GM18951 (cell line): ENCODE results near the gene CD36.

ENCODE experiments used
- POLR2A ChIP-seq: IDR thresholded peaks from 4 replicates; pipeline ENCODE4 v1.6.1; 2011; ENCODE audit warnings: mild to moderate bottlenecking; ENCODE audit not compliant: insufficient read length, insufficient read depth; ENCODE audit errors: extremely low read depth
- in situ Hi-C: fragments of 300-500 bp; cut with MboI; formaldehyde crosslinking; loops from one replicate; pipeline ENCODE4 v1.12.0; 2022; ENCODE audit warnings: low sequenced_read_pairs, mixed read lengths, inconsistent platforms; ENCODE audit not compliant: unreplicated experiment

Gene CD36

DNA sequence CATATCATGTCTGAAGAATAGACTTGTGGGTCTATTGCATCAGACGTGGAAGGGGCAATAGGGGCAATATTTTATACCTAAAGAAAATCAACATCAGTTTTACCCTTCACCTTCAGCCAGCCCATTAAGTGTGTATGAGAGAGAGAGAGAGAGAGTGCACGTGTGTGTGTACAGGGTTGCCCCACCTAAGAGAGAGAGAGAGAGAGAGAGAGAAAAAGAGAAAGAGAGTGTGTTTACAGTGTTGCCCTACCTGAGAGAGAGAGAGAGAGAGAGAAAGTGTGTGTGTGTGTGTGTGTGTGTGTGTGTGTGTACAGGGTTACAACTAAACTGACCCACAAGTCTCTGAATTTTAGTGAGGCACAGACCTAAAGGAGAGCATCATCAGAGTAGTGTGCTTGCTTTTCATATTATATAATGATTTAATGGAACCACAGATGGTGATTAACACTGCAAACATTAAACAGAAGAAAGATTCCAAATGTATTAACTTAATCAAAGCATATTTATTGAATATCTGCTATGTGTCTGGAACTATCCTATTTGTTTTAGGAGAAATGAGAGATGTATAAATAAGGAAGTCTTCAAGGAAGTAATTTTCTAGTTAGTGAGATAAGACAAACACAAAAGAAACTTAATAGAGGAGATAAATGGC is 66.8 kb downstream of the CD36 start:
- TF ChIP-seq POLR2A = no peak
- in situ Hi-C loops = no loop called here

DNA sequence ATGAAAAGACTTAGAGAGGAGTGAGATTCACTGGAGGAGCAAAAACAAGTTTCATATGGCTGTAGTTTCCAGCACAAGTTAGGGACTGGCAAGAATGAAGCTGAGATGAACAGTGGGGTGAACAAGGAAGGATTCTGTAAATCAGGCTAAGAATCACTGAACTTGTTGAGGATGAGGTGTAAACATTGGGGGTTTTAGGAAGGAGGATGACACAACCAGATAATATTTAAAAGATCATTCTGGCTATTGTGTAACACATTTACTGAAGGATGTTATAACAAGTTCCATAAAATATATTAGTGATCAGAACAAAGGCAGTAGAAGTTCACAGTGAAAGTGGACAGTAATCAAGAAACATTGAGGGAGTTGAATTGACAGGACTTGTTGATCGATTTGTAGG is 68.9 kb downstream of the CD36 start:
- in situ Hi-C loops = no loop called here
- TF ChIP-seq POLR2A = no peak

DNA sequence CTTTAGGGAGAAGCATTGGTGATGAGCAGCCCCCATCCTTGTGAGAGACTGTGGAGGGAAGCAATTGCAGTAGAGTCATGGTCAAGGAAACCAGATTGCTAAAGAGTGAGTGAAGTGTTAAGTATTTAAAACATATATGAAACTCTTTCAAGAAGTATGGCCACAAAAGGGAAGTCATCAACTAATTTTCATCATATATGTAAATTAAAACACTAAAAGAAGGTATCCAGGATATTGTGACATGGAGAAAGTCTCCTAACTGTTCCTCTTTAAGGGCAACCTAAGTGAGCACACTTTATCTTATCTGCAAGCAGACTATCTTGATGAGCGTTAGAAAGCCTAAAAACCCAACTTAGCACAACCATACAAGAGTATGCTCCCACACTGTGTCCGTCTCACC is 69.7 kb downstream of the CD36 start:
- TF ChIP-seq POLR2A = no peak
- in situ Hi-C loops = no loop called here

- no peak for TF ChIP-seq POLR2A
- in situ Hi-C loops = no loop called here
Observed at GRCh38 chr7:80711531-80711930, 73.1 kb downstream of the CD36 start.

DNA sequence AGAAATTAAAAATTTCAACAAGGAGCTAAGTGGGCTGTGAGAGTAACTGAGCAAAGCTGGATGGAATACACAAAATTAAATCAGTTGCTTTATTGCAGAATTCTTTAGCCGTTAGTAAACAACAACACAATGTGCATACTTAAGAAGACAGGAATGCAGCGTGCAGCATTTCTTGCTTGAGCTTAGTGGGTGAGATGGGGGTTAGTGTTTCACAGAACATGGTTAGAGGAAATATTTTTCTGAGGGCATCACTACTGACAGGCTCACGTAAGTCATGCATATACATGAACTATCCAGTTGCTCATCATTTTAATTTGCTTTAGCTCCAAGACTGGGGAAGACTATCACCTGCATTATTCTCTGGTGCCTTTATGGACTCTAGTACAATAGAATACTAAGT is 80.8 kb downstream of the CD36 start:
- TF ChIP-seq POLR2A = no peak
- in situ Hi-C loops = no loop called here

DNA sequence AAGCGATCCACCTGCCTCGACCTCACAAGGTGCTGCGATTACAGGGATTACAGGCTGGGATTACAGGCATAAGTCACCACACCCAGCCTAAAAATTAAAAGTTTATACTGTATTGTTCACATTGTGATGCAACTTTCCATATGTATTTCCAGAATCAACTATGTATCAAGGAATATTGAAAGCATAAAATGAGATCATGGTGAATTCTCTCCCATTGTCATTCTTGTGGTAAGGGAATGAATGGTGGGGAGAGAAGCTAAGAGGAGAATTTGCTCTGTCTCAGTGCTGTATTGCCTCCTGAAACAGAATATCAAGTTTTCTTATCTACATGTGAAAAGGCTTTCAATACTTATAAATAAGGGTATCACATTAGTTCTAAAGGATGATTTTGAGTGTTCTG is 81.7 kb downstream of the CD36 start:
- no peak for TF ChIP-seq POLR2A

DNA sequence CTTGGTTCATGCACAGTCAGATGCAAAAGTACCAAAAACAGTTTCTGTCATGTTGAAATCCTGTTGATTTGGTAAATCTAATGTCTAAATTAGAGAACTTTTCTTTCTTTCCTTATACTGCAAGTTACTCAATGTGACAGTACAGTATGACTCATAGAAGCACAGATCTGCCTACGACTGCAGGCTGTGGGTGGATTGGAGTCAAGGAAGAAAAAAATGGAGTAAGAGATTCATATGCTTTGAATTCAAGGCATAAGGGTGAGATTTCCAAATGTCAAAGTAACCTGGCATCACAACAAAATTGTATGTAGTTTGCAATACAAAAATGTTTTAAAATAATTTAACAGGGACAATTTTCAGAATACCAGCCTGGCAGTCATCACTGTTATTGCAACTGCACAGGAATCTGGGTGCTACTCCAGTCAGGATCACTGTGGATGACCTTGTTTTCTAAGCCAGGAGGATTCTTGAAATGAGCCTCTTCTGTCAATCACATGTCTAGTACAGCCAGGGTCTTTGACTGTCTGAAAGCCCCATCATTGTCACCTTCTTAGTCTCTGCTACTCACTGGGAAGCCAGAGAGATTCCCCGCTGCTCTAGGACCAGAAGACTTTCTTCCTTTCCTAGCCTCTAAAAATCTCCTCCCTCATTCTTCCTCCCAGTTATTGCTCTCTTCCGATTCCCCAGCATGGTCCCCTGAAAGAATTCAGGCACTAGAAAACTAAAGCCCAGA is 83.6 kb downstream of the CD36 start:
- in situ Hi-C loops = no loop called here
- no peak for TF ChIP-seq POLR2A

More for the DNA sequence above, 81.7 kb downstream of the CD36 start:
- in situ Hi-C loops = no loop called here

DNA sequence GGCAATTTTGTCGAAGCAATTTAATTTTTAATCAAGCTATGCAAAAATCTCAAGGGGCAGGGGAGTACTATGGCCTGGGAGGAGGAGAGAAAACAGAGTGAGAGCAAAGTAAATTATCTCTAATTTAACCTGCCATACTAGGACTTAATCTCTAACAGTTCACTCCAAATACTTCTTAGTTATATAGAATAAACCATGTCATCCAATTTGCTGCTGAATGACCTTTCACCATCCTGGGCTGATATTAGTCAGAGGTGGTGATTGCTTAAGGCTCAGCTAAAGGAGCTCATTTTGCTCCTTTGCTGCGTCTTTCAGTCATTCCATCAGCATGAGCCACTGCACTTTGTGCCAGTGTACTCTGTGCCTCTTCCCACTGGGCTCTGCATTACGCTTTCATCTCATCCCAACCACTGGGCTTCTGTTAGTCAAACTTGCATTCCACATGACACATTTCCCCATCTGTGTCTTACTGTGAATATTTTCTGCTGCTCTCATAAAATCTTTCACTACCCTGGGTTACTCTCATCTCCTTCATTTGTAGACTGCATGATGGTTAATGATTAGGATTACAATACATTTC is 84.3 kb downstream of the CD36 start:
- in situ Hi-C loops = no loop called here
- no peak for TF ChIP-seq POLR2A

GRCh38 chr7:80724249-80724871 is 85.9 kb downstream of the CD36 start:
- in situ Hi-C loops = no loop called here
- TF ChIP-seq POLR2A = no peak

DNA sequence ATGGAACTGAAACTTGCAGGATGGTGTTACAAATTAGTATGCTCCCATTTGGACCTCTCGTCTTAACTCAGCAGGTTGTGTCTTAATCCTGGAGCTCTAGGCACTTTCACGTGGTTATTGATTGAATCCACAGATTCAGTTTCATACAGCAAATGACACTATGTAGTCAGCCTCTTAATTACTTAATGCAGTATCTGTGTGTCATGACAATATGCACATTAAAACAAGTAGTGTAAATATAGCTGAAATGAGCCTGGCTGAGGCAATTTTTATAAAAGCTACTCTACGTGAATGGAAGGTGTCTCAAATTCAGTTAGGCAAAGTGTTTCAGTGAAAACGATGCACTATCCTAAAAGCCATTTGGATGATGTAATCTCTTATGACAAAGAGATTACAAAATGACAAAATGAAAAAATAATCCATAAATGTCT is 86.8 kb downstream of the CD36 start:
- no peak for TF ChIP-seq POLR2A
- in situ Hi-C loops = no loop called here
